Measurements from ENCODE around the gene RPL22.

RPL22 gene

GRCh38 chr1:6166655-6167390, 32.6 kb downstream of the RPL22 start:
- Histone ChIP-seq H3K36me3 (ENCODE audit: control insufficient read depth in 5 of 5, insufficient read depth in 5 of 5, low read length in 5 of 5) (no peaks in the 10 kb centered on the region), H3K27me3 (ENCODE audit: control insufficient read depth in 5 of 5, insufficient read depth in 4 of 5, low read length in 5 of 5) (peaks cover 35 to 45% (median 35%) of the 10 kb centered on the region in 5 donors), H3K4me3 (ENCODE audit: low read depth in 1 of 5, low read length in 5 of 5) (no peak overlapping the region), H3K9me3 (ENCODE audit: control insufficient read depth in 5 of 5, low read length in 5 of 5) (no peaks in the 10 kb centered on the region), H3K4me1 (ENCODE audit: control insufficient read depth in 5 of 5, insufficient read depth in 5 of 5, low read length in 5 of 5) (peaks cover 0 to 10% (median 4%) of the 10 kb centered on the region in 5 donors), H3K27ac (ENCODE audit: low read depth, low read length) (no peak overlapping the region), H3K9ac (ENCODE audit: low read length in 5 of 5) (no peak overlapping the region)

GRCh38 chr1:6166221-6166620, 33.2 kb downstream of the RPL22 start:
- Histone ChIP-seq H3K4me1 (ENCODE audit: control insufficient read depth in 5 of 5, insufficient read depth in 5 of 5, low read length in 5 of 5) (peaks cover 0 to 13% (median 4%) of the 10 kb centered on the region in 5 donors), H3K9ac (ENCODE audit: low read length in 5 of 5) (no peak overlapping the region), H3K9me3 (ENCODE audit: control insufficient read depth in 5 of 5, low read length in 5 of 5) (no peaks in the 10 kb centered on the region), H3K27me3 (ENCODE audit: control insufficient read depth in 5 of 5, insufficient read depth in 4 of 5, low read length in 5 of 5) (peaks cover 32 to 45% (median 33%) of the 10 kb centered on the region in 5 donors), H3K27ac (ENCODE audit: low read depth, low read length) (no peak overlapping the region), H3K4me3 (ENCODE audit: low read depth in 1 of 5, low read length in 5 of 5) (no peak overlapping the region), H3K36me3 (ENCODE audit: control insufficient read depth in 5 of 5, insufficient read depth in 5 of 5, low read length in 5 of 5) (no peaks in the 10 kb centered on the region)

GRCh38 chr1:6165441-6165985, 33.9 kb downstream of the RPL22 start:
- peaks cover 0 to 14% (median 2%) of the 10 kb centered on the region in 5 donors for H3K4me1 ChIP-seq (ENCODE audit: control insufficient read depth in 5 of 5, insufficient read depth in 5 of 5, low read length in 5 of 5)
- no peaks in the 10 kb centered on the region for H3K9me3 ChIP-seq (ENCODE audit: control insufficient read depth in 5 of 5, low read length in 5 of 5)
- no peak overlapping the region for H3K4me3 ChIP-seq (ENCODE audit: low read depth in 1 of 5, low read length in 5 of 5)
- peaks cover 28 to 44% (median 31%) of the 10 kb centered on the region in 5 donors for H3K27me3 ChIP-seq (ENCODE audit: control insufficient read depth in 5 of 5, insufficient read depth in 4 of 5, low read length in 5 of 5)
- H3K27ac ChIP-seq (ENCODE audit: low read depth, low read length), result no peak overlapping the region
- H3K9ac ChIP-seq (ENCODE audit: low read length in 5 of 5), result no peak overlapping the region
- H3K36me3 ChIP-seq (ENCODE audit: control insufficient read depth in 5 of 5, insufficient read depth in 5 of 5, low read length in 5 of 5), result no peaks in the 10 kb centered on the region

- no peak overlapping the region for H3K4me3 ChIP-seq (ENCODE audit: low read depth in 1 of 5, low read length in 5 of 5)
- no peak overlapping the region for H3K9ac ChIP-seq (ENCODE audit: low read length in 5 of 5)
- peaks cover 0 to 14% (median 2%) of the 10 kb centered on the region in 5 donors for H3K4me1 ChIP-seq (ENCODE audit: control insufficient read depth in 5 of 5, insufficient read depth in 5 of 5, low read length in 5 of 5)
- H3K9me3 ChIP-seq (ENCODE audit: control insufficient read depth in 5 of 5, low read length in 5 of 5), result no peaks in the 10 kb centered on the region
- H3K36me3 ChIP-seq (ENCODE audit: control insufficient read depth in 5 of 5, insufficient read depth in 5 of 5, low read length in 5 of 5), result no peaks in the 10 kb centered on the region
- H3K27ac ChIP-seq (ENCODE audit: low read depth, low read length), result no peak overlapping the region
- peaks cover 25 to 43% (median 29%) of the 10 kb centered on the region in 5 donors for H3K27me3 ChIP-seq (ENCODE audit: control insufficient read depth in 5 of 5, insufficient read depth in 4 of 5, low read length in 5 of 5)
These were observed 34.4 kb downstream of the RPL22 start for GRCh38 chr1:6165027-6165426.

GRCh38 chr1:6163973-6164617, 35.3 kb downstream of the RPL22 start:
- Histone ChIP-seq H3K4me1 (ENCODE audit: control insufficient read depth in 5 of 5, insufficient read depth in 5 of 5, low read length in 5 of 5) (peaks cover 0 to 14% (median 2%) of the 10 kb centered on the region in 5 donors), H3K36me3 (ENCODE audit: control insufficient read depth in 5 of 5, insufficient read depth in 5 of 5, low read length in 5 of 5) (no peaks in the 10 kb centered on the region), H3K9ac (ENCODE audit: low read length in 5 of 5) (no peak overlapping the region), H3K27me3 (ENCODE audit: control insufficient read depth in 5 of 5, insufficient read depth in 4 of 5, low read length in 5 of 5) (peaks cover 23 to 41% (median 31%) of the 10 kb centered on the region in 5 donors), H3K27ac (ENCODE audit: low read depth, low read length) (no peak overlapping the region), H3K4me3 (ENCODE audit: low read depth in 1 of 5, low read length in 5 of 5) (no peak overlapping the region), H3K9me3 (ENCODE audit: control insufficient read depth in 5 of 5, low read length in 5 of 5) (no peaks in the 10 kb centered on the region)

GRCh38 chr1:6163191-6163972, 36.0 kb downstream of the RPL22 start:
- H3K4me1 ChIP-seq (ENCODE audit: control insufficient read depth in 5 of 5, insufficient read depth in 5 of 5, low read length in 5 of 5), result peaks cover 0 to 14% (median 2%) of the 10 kb centered on the region in 5 donors
- no peaks in the 10 kb centered on the region for H3K9me3 ChIP-seq (ENCODE audit: control insufficient read depth in 5 of 5, low read length in 5 of 5)
- H3K9ac ChIP-seq (ENCODE audit: low read length in 5 of 5), result no peak overlapping the region
- no peak overlapping the region for H3K4me3 ChIP-seq (ENCODE audit: low read depth in 1 of 5, low read length in 5 of 5)
- H3K27me3 ChIP-seq (ENCODE audit: control insufficient read depth in 5 of 5, insufficient read depth in 4 of 5, low read length in 5 of 5), result peaks cover 21 to 40% (median 30%) of the 10 kb centered on the region in 5 donors
- no peak overlapping the region for H3K27ac ChIP-seq (ENCODE audit: low read depth, low read length)
- no peaks in the 10 kb centered on the region for H3K36me3 ChIP-seq (ENCODE audit: control insufficient read depth in 5 of 5, insufficient read depth in 5 of 5, low read length in 5 of 5)

GRCh38 chr1:6162773-6163172, 36.6 kb downstream of the RPL22 start:
- Histone ChIP-seq H3K27ac (ENCODE audit: low read depth, low read length) (no peak overlapping the region), H3K36me3 (ENCODE audit: control insufficient read depth in 5 of 5, insufficient read depth in 5 of 5, low read length in 5 of 5) (no peaks in the 10 kb centered on the region), H3K9me3 (ENCODE audit: control insufficient read depth in 5 of 5, low read length in 5 of 5) (no peaks in the 10 kb centered on the region), H3K4me3 (ENCODE audit: low read depth in 1 of 5, low read length in 5 of 5) (no peak overlapping the region), H3K9ac (ENCODE audit: low read length in 5 of 5) (no peak overlapping the region), H3K27me3 (ENCODE audit: control insufficient read depth in 5 of 5, insufficient read depth in 4 of 5, low read length in 5 of 5) (peaks cover 21 to 42% (median 30%) of the 10 kb centered on the region in 5 donors), H3K4me1 (ENCODE audit: control insufficient read depth in 5 of 5, insufficient read depth in 5 of 5, low read length in 5 of 5) (peaks cover 0 to 8% (median 2%) of the 10 kb centered on the region in 5 donors)

GRCh38 chr1:6162341-6162740, 37.1 kb downstream of the RPL22 start:
- no peak overlapping the region for H3K4me3 ChIP-seq (ENCODE audit: low read depth in 1 of 5, low read length in 5 of 5)
- H3K36me3 ChIP-seq (ENCODE audit: control insufficient read depth in 5 of 5, insufficient read depth in 5 of 5, low read length in 5 of 5), result no peaks in the 10 kb centered on the region
- H3K9me3 ChIP-seq (ENCODE audit: control insufficient read depth in 5 of 5, low read length in 5 of 5), result no peaks in the 10 kb centered on the region
- no peak overlapping the region for H3K27ac ChIP-seq (ENCODE audit: low read depth, low read length)
- H3K9ac ChIP-seq (ENCODE audit: low read length in 5 of 5), result no peak overlapping the region
- peaks cover 22 to 40% (median 28%) of the 10 kb centered on the region in 5 donors for H3K27me3 ChIP-seq (ENCODE audit: control insufficient read depth in 5 of 5, insufficient read depth in 4 of 5, low read length in 5 of 5)
- H3K4me1 ChIP-seq (ENCODE audit: control insufficient read depth in 5 of 5, insufficient read depth in 5 of 5, low read length in 5 of 5), result peaks cover 0 to 5% (median under 1%) of the 10 kb centered on the region in 5 donors

GRCh38 chr1:6158181-6158580, 41.2 kb downstream of the RPL22 start:
- H3K36me3 ChIP-seq (ENCODE audit: control insufficient read depth in 5 of 5, insufficient read depth in 5 of 5, low read length in 5 of 5), result no peaks in the 10 kb centered on the region
- H3K4me1 ChIP-seq (ENCODE audit: control insufficient read depth in 5 of 5, insufficient read depth in 5 of 5, low read length in 5 of 5), result peaks cover 0 to 4% (median 0%) of the 10 kb centered on the region in 5 donors
- no peak overlapping the region for H3K9ac ChIP-seq (ENCODE audit: low read length in 5 of 5)
- H3K27me3 ChIP-seq (ENCODE audit: control insufficient read depth in 5 of 5, insufficient read depth in 4 of 5, low read length in 5 of 5), result peaks cover 18 to 31% (median 25%) of the 10 kb centered on the region in 5 donors
- no peak overlapping the region for H3K27ac ChIP-seq (ENCODE audit: low read depth, low read length)
- H3K9me3 ChIP-seq (ENCODE audit: control insufficient read depth in 5 of 5, low read length in 5 of 5), result no peaks in the 10 kb centered on the region
- H3K4me3 ChIP-seq (ENCODE audit: low read depth in 1 of 5, low read length in 5 of 5), result no peak overlapping the region
